Caco-2 (cell line): ENCODE results near the gene LPAR4. TPM values are rescaled to one million over a fixed set of nuclear protein-coding genes. Genes with fewer than 3 reads are reported as not detected.

Source experiments
- BruUV-seq: library from RNA; stranded (reverse); fragments of 400-500 nt; replicated peaks from 2 replicates; lab custom pipeline; 2021; lab: Mats Ljungman, UMichigan
- CTCF ChIA-PET: fragments of 300-600 bp; sonication (Branson Sonifier 250); formaldehyde crosslinking; loops from one replicate; lab custom pipeline; 2022; ENCODE audit warnings: antibody characterized with exemption; lab: Charles Lee
- POLR2A ChIA-PET: fragments of 300-600 bp; sonication (Branson Sonifier 250); formaldehyde crosslinking; loops from one replicate; lab custom pipeline; 2022; ENCODE audit warnings: antibody characterized with exemption; lab: Charles Lee
- DNase-seq, 2 experiments: peaks; one replicate each; pipeline versions ENCODE4 v3.0.0 to v3.0.0-alpha.2; 2020 to 2022
- H3K27me3 ChIP-seq: replicated peaks from 2 replicates; pipeline ENCODE4 v1.6.0; 2011; ENCODE audit warnings: low read length; ENCODE audit not compliant: control insufficient read depth, insufficient read depth
- H3K36me3 ChIP-seq: 2 replicates; pipeline ENCODE4 v1.5.1; 2011; ENCODE audit warnings: low read length; ENCODE audit not compliant: control insufficient read depth, insufficient read depth
- H3K4me1 ChIP-seq: fragments of 250-450 bp; sonication (Bioruptor Pico); 2 replicates; pipeline ENCODE4 v1.5.1; 2020; ENCODE audit warnings: mild to moderate bottlenecking
- H3K4me3 ChIP-seq: 2 replicates; pipeline ENCODE4 v1.5.1; 2011; ENCODE audit warnings: low read depth, mild to moderate bottlenecking, control low read depth, low read length
- H3K9me3 ChIP-seq: fragments of 250-450 bp; sonication (Bioruptor Pico); 2 replicates; pipeline ENCODE4 v1.5.1; 2020; ENCODE audit warnings: mild to moderate bottlenecking, moderate library complexity
- H3K27ac Mint-ChIP-seq: one replicate; pipeline ENCODE4 v1.8.0; 2022; ENCODE audit warnings: mixed read lengths; ENCODE audit not compliant: unreplicated experiment
- H3K27me3 Mint-ChIP-seq: one replicate; pipeline ENCODE4 v1.8.0; 2022; ENCODE audit warnings: mixed read lengths; ENCODE audit not compliant: insufficient read depth, unreplicated experiment
- H3K36me3 Mint-ChIP-seq: one replicate; pipeline ENCODE4 v1.8.0; 2022; ENCODE audit warnings: mild to moderate bottlenecking, mixed read lengths; ENCODE audit not compliant: insufficient read depth, unreplicated experiment
- H3K4me1 Mint-ChIP-seq: one replicate; pipeline ENCODE4 v1.8.0; 2022; ENCODE audit warnings: low read depth, mixed read lengths; ENCODE audit not compliant: unreplicated experiment
- H3K4me3 Mint-ChIP-seq: one replicate; pipeline ENCODE4 v1.8.0; 2022; ENCODE audit warnings: mild to moderate bottlenecking, moderate library complexity, mixed read lengths; ENCODE audit not compliant: unreplicated experiment
- H3K9me3 Mint-ChIP-seq: one replicate; pipeline ENCODE4 v1.8.0; 2022; ENCODE audit warnings: mixed read lengths; ENCODE audit not compliant: unreplicated experiment
- intact Hi-C: fragments of 100-400 bp; cut with micrococcal nuclease; formaldehyde crosslinking; loops from one replicate; pipeline ENCODE4 v1.10.0; 2022; ENCODE audit not compliant: unreplicated experiment
- total RNA-seq: library from RNA; stranded (reverse); gene quantifications from 2 replicates; pipeline ENCODE4 v1.2.3, GENCODE V29; 2022
- TF ChIP-seq, protein P1 (sequence below), 2 experiments: fragments of 200-600 bp in 1 of 2; IDR thresholded peaks; 1 replicate in 1 of 2; 2 replicates in 1 of 2; pipeline versions ENCODE4 v1.5.1 to v1.8.0; 2011 to 2022; ENCODE audit warnings: antibody characterized with exemption in 1 of 2, control low read depth in 1 of 2, inconsistent platforms in 1 of 2, low read depth in 1 of 2, low read length in 1 of 2, mild to moderate bottlenecking in 1 of 2, moderate library complexity in 1 of 2; ENCODE audit not compliant: insufficient read depth in 1 of 2, severe bottlenecking in 1 of 2, unreplicated experiment in 1 of 2

LPAR4 gene
- total RNA-seq, 1 experiment from 2014 or later, result not detected

DNA sequence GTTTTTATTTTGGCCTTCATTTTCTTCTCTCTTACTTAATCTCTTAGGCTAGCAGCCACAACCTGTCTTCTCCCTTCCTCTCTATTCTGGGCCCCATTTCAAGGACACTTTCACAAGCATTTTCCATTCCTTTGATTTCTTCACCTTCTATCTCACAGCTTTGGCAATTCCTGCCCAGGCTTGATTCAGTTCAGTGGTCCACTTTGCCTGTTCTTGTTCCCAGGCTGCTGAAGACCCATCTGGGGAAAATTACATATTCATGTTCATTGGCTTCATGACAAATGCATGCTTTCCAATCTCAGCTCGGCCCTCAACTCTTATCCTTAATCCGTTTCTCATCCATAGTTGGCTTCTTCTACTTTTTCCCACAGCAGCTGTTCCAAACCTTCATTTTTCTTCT is 38.7 kb upstream of the LPAR4 start:
- Mint-ChIP-seq H3K27me3 (no peaks in the 10 kb centered on the region), H3K36me3 (no peaks in the 10 kb centered on the region), H3K4me3 (no peak overlapping the region), H3K9me3 (no peaks in the 10 kb centered on the region), H3K4me1 (no peaks in the 10 kb centered on the region), H3K27ac (no peak overlapping the region)
- ChIA-PET POLR2A (no interaction called here), CTCF (no interaction called here)
- H3K27me3 ChIP-seq, result no peaks in the 10 kb centered on the region
- TF ChIP-seq, protein P1, sequence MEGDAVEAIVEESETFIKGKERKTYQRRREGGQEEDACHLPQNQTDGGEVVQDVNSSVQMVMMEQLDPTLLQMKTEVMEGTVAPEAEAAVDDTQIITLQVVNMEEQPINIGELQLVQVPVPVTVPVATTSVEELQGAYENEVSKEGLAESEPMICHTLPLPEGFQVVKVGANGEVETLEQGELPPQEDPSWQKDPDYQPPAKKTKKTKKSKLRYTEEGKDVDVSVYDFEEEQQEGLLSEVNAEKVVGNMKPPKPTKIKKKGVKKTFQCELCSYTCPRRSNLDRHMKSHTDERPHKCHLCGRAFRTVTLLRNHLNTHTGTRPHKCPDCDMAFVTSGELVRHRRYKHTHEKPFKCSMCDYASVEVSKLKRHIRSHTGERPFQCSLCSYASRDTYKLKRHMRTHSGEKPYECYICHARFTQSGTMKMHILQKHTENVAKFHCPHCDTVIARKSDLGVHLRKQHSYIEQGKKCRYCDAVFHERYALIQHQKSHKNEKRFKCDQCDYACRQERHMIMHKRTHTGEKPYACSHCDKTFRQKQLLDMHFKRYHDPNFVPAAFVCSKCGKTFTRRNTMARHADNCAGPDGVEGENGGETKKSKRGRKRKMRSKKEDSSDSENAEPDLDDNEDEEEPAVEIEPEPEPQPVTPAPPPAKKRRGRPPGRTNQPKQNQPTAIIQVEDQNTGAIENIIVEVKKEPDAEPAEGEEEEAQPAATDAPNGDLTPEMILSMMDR (IDR thresholded peaks at IDR 0.05; ENCODE audit: insufficient read depth in 1 of 2, low read depth in 1 of 2, low read length in 1 of 2, severe bottlenecking in 1 of 2, unreplicated experiment in 1 of 2), result no peak
- no peaks in the 10 kb centered on the region for H3K36me3 ChIP-seq
- intact Hi-C loops, result loop anchor here (10.0 kb wide), 1 partner anchor 154 kb away; no protein-coding TSS in a partner anchor
- no peak overlapping the region for H3K4me3 ChIP-seq
- no peaks in the 10 kb centered on the region for H3K4me1 ChIP-seq
- no peak for DNase-seq
- no peaks in the 10 kb centered on the region for H3K9me3 ChIP-seq
- BruUV-seq, result no TSS peak

DNA sequence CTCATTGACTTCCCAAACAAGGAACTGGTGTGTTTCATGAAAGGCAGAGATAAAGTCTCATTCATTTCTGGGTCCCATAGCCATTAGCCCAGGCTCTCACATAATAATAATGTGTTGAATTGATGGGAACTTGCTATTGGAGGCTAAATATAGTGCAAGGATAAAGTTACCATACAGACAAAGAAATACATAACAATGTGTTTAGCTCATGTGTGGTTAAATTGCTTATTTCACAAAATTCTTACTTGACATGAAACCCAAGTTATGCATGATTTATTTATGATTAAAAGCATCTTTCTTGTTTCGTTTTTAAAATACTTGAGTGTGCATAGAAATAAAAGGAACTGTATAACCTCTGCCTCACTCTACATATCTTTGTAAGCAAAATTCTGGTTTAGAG is 37.3 kb upstream of the LPAR4 start:
- intact Hi-C loops, result no loop called here
- H3K9me3 ChIP-seq, result no peaks in the 10 kb centered on the region
- H3K4me1 ChIP-seq, result no peaks in the 10 kb centered on the region
- no peaks in the 10 kb centered on the region for H3K36me3 ChIP-seq
- TF ChIP-seq, protein P1 (IDR thresholded peaks at IDR 0.05; ENCODE audit: insufficient read depth in 1 of 2, low read depth in 1 of 2, low read length in 1 of 2, severe bottlenecking in 1 of 2, unreplicated experiment in 1 of 2), result no peak
- Mint-ChIP-seq H3K36me3 (no peaks in the 10 kb centered on the region), H3K9me3 (no peaks in the 10 kb centered on the region), H3K4me1 (no peaks in the 10 kb centered on the region), H3K27ac (no peak overlapping the region), H3K27me3 (no peaks in the 10 kb centered on the region), H3K4me3 (no peak overlapping the region)
- DNase-seq, result no peak
- no peak overlapping the region for H3K4me3 ChIP-seq
- CTCF ChIA-PET, result no interaction called here
- H3K27me3 ChIP-seq, result no peaks in the 10 kb centered on the region
- POLR2A ChIA-PET, result no interaction called here
- BruUV-seq, result no TSS peak

DNA sequence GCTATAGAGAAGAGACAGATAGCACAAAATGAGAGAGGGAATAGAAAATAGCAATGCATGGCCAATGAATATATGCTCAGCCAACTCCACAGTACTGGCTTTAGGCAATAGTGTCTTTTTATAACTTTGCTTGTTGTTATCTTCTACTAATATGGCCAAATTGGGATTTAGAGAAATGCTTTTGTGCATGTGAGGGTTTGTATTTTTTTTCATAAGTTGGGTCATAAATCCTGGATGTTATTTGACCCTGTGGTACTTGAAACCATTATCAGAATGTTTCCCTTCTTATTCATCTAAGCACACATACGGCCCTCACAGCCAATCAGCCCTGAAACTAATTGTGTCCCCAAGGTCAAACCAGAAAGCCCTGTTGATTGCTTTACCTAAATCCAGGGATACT is 35.2 kb upstream of the LPAR4 start:
- Histone ChIP-seq H3K27me3 (no peaks in the 10 kb centered on the region), H3K9me3 (no peaks in the 10 kb centered on the region), H3K4me3 (no peak overlapping the region), H3K4me1 (no peaks in the 10 kb centered on the region), H3K36me3 (no peaks in the 10 kb centered on the region)
- Mint-ChIP-seq H3K27ac (no peak overlapping the region), H3K4me3 (no peak overlapping the region), H3K4me1 (no peaks in the 10 kb centered on the region), H3K27me3 (no peaks in the 10 kb centered on the region), H3K36me3 (no peaks in the 10 kb centered on the region), H3K9me3 (no peaks in the 10 kb centered on the region)
- TF ChIP-seq, protein P1 (IDR thresholded peaks at IDR 0.05; ENCODE audit: insufficient read depth in 1 of 2, low read depth in 1 of 2, low read length in 1 of 2, severe bottlenecking in 1 of 2, unreplicated experiment in 1 of 2), result no peak
- intact Hi-C loops, result no loop called here
- ChIA-PET CTCF (no interaction called here), POLR2A (no interaction called here)
- no TSS peak for BruUV-seq
- no peak for DNase-seq
